ENCODE results near the gene MAN2B1.
"Not testable (repeated sequence)": the region's sequence is repeated elsewhere in the genome, so short reads cannot be mapped to it uniquely, and the experiment has no call there.

The MAN2B1 gene

GRCh38 chr19:12681074-12681987 lies 14.8 kb upstream of the MAN2B1 start, which contains the start of gene DHPS:
TSS of gene DHPS (minus strand) at chr19:12681880. CDS start at chr19:12681766, 114 bp downstream.
- Histone ChIP-seq H3K9ac (ENCODE audit: low read length) (peak within 1 kb of the TSS; percentile 91), H3K9me3 (ENCODE audit: control insufficient read depth, low read length) (no peaks in the 10 kb centered on the region), H3K36me3 (ENCODE audit: control insufficient read depth, insufficient read depth, low read length) (peaks cover 10% of the 10 kb centered on the region), H3K4me3 (ENCODE audit: low read length) (peak within 1 kb of the TSS; percentile 99), H3K4me1 (ENCODE audit: control insufficient read depth, insufficient read depth, low read length) (no peaks in the 10 kb centered on the region), H3K27me3 (ENCODE audit: control insufficient read depth, insufficient read depth, low read length) (no peaks in the 10 kb centered on the region)

DNA sequence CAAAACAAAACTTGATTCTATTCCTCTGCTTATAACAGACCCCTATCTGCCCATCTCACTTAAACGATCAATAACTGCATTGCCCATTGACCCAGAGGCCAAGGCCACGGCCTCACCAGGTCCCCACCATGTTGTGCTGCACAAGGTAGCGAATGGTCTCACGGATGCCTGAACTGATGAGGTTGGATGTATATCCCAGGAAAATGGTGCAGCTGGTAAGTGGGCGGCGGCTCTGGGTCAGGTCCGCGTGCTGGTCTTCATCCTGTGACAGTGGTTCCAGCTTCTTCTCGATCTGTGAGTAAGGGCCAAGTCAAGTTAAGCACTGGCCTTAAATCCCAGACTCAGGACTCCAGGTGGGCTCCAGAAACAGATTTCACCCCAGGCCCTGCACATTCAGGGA lies 13.5 kb upstream of the MAN2B1 start:
- Histone ChIP-seq H3K9ac (ENCODE audit: low read length) (no peak overlapping the region), H3K4me3 (ENCODE audit: low read length) (no peak overlapping the region), H3K9me3 (ENCODE audit: control insufficient read depth, low read length) (no peaks in the 10 kb centered on the region), H3K4me1 (ENCODE audit: control insufficient read depth, insufficient read depth, low read length) (no peaks in the 10 kb centered on the region), H3K36me3 (ENCODE audit: control insufficient read depth, insufficient read depth, low read length) (peaks cover 16% of the 10 kb centered on the region), H3K27me3 (ENCODE audit: control insufficient read depth, insufficient read depth, low read length) (no peaks in the 10 kb centered on the region)

DNA sequence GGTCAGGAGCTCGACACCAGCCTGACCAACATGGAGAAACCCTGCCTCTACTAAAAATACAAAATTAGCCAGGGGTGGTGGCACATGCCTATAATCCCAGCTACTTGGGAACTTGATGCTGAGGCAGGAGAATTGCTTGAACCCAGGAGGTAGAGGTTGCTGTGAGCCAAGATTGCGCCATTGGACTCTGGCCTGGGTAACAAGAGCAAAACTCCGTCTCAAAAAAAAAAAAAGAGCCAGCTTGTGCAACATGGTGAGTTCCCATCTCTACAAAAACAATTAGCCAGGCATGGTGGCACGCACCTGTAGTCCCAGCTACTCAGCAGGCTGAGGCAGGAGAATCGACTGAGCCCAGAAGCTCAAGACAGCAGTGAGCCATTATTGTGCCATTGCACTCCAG lies 11.5 kb upstream of the MAN2B1 start:
- H3K4me3 ChIP-seq (ENCODE audit: low read length); H3K27me3 ChIP-seq (ENCODE audit: control insufficient read depth, insufficient read depth, low read length); H3K9me3 ChIP-seq (ENCODE audit: control insufficient read depth, low read length); H3K4me1 ChIP-seq (ENCODE audit: control insufficient read depth, insufficient read depth, low read length); H3K9ac ChIP-seq (ENCODE audit: low read length): not testable (repeated sequence)
- H3K36me3 ChIP-seq (ENCODE audit: control insufficient read depth, insufficient read depth, low read length): peaks cover 16% of the 10 kb centered on the region

DNA sequence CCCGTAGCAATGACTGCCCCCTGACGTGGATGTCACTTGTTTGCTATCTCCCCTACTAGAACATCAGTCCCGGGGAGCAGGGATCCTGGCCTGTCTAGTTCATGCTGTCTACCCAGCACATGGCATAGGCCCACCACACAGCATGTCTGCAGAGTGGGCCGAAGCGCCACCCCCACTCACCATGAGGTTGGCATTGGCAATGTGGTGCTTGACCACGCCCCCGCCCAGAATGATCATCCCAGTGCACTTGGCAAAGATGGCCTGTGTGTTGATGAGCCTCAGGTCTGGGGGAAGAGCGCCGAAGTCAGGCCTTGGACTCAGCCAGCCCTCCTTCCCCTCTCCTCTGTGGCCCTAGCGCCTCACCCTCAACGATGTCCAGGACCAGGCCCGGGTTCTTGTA lies 10.4 kb upstream of the MAN2B1 start:
- no peak overlapping the region for H3K4me3 ChIP-seq (ENCODE audit: low read length)
- no peaks in the 10 kb centered on the region for H3K9me3 ChIP-seq (ENCODE audit: control insufficient read depth, low read length)
- H3K27me3 ChIP-seq (ENCODE audit: control insufficient read depth, insufficient read depth, low read length): no peaks in the 10 kb centered on the region
- no peak overlapping the region for H3K9ac ChIP-seq (ENCODE audit: low read length)
- H3K36me3 ChIP-seq (ENCODE audit: control insufficient read depth, insufficient read depth, low read length): peaks cover 16% of the 10 kb centered on the region
- H3K4me1 ChIP-seq (ENCODE audit: control insufficient read depth, insufficient read depth, low read length): no peaks in the 10 kb centered on the region

- Histone ChIP-seq H3K27me3 (ENCODE audit: control insufficient read depth, insufficient read depth, low read length) (no peaks in the 10 kb centered on the region), H3K4me1 (ENCODE audit: control insufficient read depth, insufficient read depth, low read length) (no peaks in the 10 kb centered on the region), H3K36me3 (ENCODE audit: control insufficient read depth, insufficient read depth, low read length) (peaks cover 16% of the 10 kb centered on the region), H3K4me3 (ENCODE audit: low read length) (no peak overlapping the region), H3K9ac (ENCODE audit: low read length) (no peak overlapping the region), H3K9me3 (ENCODE audit: control insufficient read depth, low read length) (no peaks in the 10 kb centered on the region)
Observed at GRCh38 chr19:12676384-12676792, 9.8 kb upstream of the MAN2B1 start.

DNA sequence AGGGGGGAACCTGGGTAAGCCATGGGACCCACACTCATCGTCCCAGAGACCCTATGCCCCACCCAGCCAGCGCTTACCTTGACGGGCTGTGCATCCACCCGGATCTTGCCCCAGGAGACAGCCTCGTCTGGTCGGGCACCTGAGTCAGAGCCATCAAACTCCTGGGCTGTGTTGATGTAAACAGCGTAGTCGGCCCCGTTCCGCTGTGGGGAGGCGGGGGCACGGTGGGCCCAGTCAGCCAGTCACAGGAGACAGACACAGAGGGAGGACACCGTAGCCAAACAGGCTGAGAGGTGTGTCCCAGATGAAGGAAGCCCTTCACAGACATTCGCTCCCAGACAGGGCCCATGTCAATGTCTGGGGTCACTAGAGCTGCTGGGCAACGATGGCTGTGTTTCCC lies 9.4 kb upstream of the MAN2B1 start:
- H3K27me3 ChIP-seq (ENCODE audit: control insufficient read depth, insufficient read depth, low read length): no peaks in the 10 kb centered on the region
- H3K36me3 ChIP-seq (ENCODE audit: control insufficient read depth, insufficient read depth, low read length): peaks cover 16% of the 10 kb centered on the region
- H3K4me3 ChIP-seq (ENCODE audit: low read length): no peak overlapping the region
- no peaks in the 10 kb centered on the region for H3K4me1 ChIP-seq (ENCODE audit: control insufficient read depth, insufficient read depth, low read length)
- H3K9me3 ChIP-seq (ENCODE audit: control insufficient read depth, low read length): no peaks in the 10 kb centered on the region
- no peak overlapping the region for H3K9ac ChIP-seq (ENCODE audit: low read length)

DNA sequence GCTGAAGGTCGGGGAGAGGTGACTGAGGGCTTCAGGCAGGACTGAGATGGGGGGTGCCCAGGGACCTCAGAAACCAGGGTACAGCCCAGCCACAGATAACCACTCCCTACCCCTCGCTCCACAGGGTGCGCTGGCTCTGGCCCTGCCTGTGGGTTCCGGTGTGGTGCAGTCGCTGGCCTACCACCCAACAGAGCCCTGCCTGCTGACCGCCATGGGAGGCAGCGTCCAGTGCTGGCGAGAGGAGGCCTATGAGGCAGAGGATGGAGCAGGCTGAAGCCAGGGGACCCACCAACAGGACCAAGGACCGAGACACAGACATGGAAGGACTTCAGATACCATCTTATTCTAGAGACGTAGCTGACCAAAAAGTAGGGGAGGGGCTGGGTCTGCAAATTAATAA lies 8.9 kb upstream of the MAN2B1 start:
- no peak overlapping the region for H3K9ac ChIP-seq (ENCODE audit: low read length)
- peaks cover 16% of the 10 kb centered on the region for H3K36me3 ChIP-seq (ENCODE audit: control insufficient read depth, insufficient read depth, low read length)
- no peaks in the 10 kb centered on the region for H3K27me3 ChIP-seq (ENCODE audit: control insufficient read depth, insufficient read depth, low read length)
- H3K4me1 ChIP-seq (ENCODE audit: control insufficient read depth, insufficient read depth, low read length): peaks cover 4% of the 10 kb centered on the region
- H3K9me3 ChIP-seq (ENCODE audit: control insufficient read depth, low read length): no peaks in the 10 kb centered on the region
- no peak overlapping the region for H3K4me3 ChIP-seq (ENCODE audit: low read length)

DNA sequence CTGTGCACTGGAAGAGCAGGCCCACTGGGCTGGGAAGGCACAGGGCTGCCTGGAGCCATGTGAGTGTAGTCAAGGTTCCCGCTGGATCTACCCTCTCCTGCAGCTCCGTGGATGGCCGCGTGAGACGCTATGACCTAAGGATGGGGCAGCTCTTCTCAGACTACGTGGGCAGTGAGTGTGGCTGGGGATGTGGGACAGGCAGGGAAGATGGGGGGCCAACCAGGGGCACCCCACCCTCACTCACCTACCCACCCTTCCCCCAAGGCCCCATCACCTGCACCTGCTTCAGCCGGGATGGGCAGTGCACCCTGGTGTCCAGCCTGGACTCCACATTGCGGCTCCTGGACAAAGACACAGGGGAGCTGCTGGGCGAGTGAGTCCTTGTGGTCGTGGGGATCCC lies 6.2 kb upstream of the MAN2B1 start:
- Histone ChIP-seq H3K4me3 (ENCODE audit: low read length) (no peak overlapping the region), H3K4me1 (ENCODE audit: control insufficient read depth, insufficient read depth, low read length) (peaks cover 21% of the 10 kb centered on the region), H3K9ac (ENCODE audit: low read length) (no peak overlapping the region), H3K36me3 (ENCODE audit: control insufficient read depth, insufficient read depth, low read length) (peaks cover 16% of the 10 kb centered on the region), H3K9me3 (ENCODE audit: control insufficient read depth, low read length) (no peaks in the 10 kb centered on the region), H3K27me3 (ENCODE audit: control insufficient read depth, insufficient read depth, low read length) (no peaks in the 10 kb centered on the region)

GRCh38 chr19:12670159-12670928 lies 3.8 kb upstream of the MAN2B1 start:
- H3K27me3 ChIP-seq (ENCODE audit: control insufficient read depth, insufficient read depth, low read length): no peaks in the 10 kb centered on the region
- no peaks in the 10 kb centered on the region for H3K9me3 ChIP-seq (ENCODE audit: control insufficient read depth, low read length)
- no peaks in the 10 kb centered on the region for H3K36me3 ChIP-seq (ENCODE audit: control insufficient read depth, insufficient read depth, low read length)
- H3K9ac ChIP-seq (ENCODE audit: low read length): peak overlapping the region; percentile 87
- peaks cover 37% of the 10 kb centered on the region for H3K4me1 ChIP-seq (ENCODE audit: control insufficient read depth, insufficient read depth, low read length)
- peak overlapping the region; percentile 94 for H3K4me3 ChIP-seq (ENCODE audit: low read length)

DNA sequence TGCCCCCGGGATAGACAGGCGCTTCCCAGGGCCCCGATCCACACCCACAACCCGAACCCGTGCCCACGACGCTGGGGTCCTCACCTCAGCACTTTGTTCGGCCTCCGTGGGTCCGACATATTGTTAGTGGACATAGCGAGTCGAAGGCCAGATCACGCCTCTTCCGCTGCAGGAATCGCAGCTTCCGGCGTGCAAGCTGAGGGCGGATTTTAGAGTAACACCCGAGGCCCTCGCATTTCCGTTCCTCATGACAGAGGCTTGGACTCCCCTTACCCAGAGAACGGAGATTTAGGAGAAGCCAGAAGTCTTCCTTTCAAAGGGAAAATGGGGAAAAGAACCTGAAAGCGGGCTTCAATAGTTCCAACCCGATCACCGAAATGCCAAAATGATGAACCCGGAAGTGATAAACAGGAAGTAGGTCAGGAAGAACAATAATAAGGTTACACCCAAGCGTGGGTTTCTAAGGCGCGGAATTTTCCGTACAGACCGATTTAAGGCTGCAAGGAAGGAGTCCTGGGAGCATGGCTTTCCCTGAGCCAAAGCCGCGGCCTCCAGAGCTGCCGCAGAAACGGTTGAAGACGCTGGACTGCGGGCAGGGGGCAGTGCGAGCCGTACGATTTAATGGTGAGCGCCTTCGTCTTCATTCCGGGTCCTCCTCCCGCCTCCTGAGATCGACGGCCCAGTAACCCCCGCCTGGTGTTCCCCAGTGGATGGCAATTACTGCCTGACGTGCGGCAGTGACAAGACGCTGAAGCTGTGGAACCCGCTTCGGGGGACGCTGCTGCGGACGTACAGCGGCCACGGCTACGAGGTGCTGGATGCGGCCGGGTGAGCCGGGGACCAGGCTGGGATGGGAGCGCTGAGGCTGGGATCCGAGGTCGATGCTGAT lies 3.0 kb upstream of the MAN2B1 start:
- H3K4me3 ChIP-seq (ENCODE audit: low read length): peak overlapping the region; percentile 94
- no peaks in the 10 kb centered on the region for H3K9me3 ChIP-seq (ENCODE audit: control insufficient read depth, low read length)
- no peaks in the 10 kb centered on the region for H3K36me3 ChIP-seq (ENCODE audit: control insufficient read depth, insufficient read depth, low read length)
- H3K4me1 ChIP-seq (ENCODE audit: control insufficient read depth, insufficient read depth, low read length): peaks cover 40% of the 10 kb centered on the region
- H3K9ac ChIP-seq (ENCODE audit: low read length): peak overlapping the region; percentile 87
- no peaks in the 10 kb centered on the region for H3K27me3 ChIP-seq (ENCODE audit: control insufficient read depth, insufficient read depth, low read length)

- H3K4me1 ChIP-seq (ENCODE audit: control insufficient read depth, insufficient read depth, low read length): peaks cover 40% of the 10 kb centered on the region
- no peaks in the 10 kb centered on the region for H3K9me3 ChIP-seq (ENCODE audit: control insufficient read depth, low read length)
- H3K36me3 ChIP-seq (ENCODE audit: control insufficient read depth, insufficient read depth, low read length): no peaks in the 10 kb centered on the region
- peak overlapping the region; percentile 94 for H3K4me3 ChIP-seq (ENCODE audit: low read length)
- no peaks in the 10 kb centered on the region for H3K27me3 ChIP-seq (ENCODE audit: control insufficient read depth, insufficient read depth, low read length)
- H3K9ac ChIP-seq (ENCODE audit: low read length): peak overlapping the region; percentile 87
Observed at GRCh38 chr19:12668932-12669269, 2.4 kb upstream of the MAN2B1 start.

Measured in mucosa of stomach (tissue), 1 donor.